ENCODE results near the gene RHOBTB3.

- TF ChIP-seq POLR2A (IDR thresholded peaks at IDR 0.05) (no peak), CTCF (IDR thresholded peaks at IDR 0.05) (no peak)
These were observed 92.1 kb downstream of the RHOBTB3 start for GRCh38 chr5:95823218-95823737.
